ENCODE measurements around the gene BOLL. TPM values are rescaled to one million over a fixed set of nuclear protein-coding genes. Genes with fewer than 3 reads are reported as not detected.
A peak's percentile ranks its signal among the peaks of the same experiment; 100 is the strongest.
"Not testable (repeated sequence)": the region's sequence is repeated elsewhere in the genome, so short reads cannot be mapped to it uniquely, and the experiment has no call there.

The BOLL gene
- total RNA-seq, 1 experiment from 2014 or later: not detected

DNA sequence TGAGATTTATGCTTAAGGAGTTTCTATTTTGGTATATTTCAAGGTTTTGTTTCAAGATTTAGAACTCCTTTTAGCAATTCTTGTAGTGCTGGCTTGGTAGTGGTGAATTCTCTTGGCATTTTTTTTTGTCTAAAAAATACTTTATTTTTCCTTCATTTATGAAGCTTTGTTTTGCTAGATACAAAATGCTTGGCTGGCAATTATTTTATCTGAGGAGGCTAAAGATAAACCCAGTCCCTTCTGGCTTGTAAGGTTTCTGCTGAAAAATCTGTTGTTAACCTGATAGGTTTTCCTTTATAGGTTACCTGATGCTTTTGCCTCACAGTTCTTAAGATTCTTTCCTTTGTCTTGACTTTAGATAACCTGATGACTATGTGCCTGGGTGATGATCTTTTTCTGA is 85.4 kb downstream of the BOLL start:
- not testable (repeated sequence) for H3K36me3 ChIP-seq, H3K4me3 ChIP-seq, DNase-seq, H3K9me3 ChIP-seq, H3K27me3 ChIP-seq

DNA sequence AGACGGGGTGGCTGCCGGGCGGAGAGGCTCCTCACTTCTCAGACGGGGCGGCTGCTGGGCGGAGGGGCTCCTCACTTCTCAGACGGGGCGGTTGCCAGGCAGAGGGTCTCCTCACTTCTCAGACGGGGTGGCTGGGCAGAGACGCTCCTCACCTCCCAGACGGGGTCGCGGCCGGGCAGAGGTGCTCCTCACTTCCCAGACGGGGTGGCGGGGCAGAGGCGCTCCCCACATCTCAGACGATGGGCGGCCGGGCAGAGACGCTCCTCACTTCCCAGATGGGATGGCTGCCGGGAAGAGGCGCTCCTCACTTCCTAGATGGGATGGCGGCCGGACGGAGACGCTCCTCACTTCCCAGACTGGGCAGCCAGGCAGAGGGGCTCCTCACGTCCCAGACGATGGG is 88.5 kb downstream of the BOLL start:
- not testable (repeated sequence) for H3K4me3 ChIP-seq, H3K9me3 ChIP-seq, DNase-seq, H3K36me3 ChIP-seq, H3K27me3 ChIP-seq

DNA sequence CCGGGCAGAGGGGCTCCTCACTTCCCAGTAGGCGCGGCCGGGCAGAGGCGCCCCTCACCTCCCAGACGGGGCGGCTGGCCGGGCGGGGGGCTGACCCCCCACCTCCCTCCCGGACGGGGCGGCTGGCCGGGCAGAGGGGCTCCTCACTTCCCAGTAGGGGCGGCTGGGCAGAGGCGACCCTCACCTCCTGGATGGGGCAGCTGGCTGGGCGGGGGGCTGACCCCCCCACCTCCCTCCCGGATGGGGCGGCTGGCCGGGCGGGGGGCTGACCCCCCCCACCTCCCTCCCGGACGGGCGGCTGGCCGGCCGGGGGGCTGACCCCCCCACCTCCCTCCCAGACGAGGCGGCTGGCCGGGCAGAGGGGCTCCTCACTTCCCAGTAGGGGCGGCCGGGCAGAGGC is 89.1 kb downstream of the BOLL start:
- H3K4me3 ChIP-seq, DNase-seq, H3K36me3 ChIP-seq, H3K27me3 ChIP-seq, H3K9me3 ChIP-seq: not testable (repeated sequence)

DNA sequence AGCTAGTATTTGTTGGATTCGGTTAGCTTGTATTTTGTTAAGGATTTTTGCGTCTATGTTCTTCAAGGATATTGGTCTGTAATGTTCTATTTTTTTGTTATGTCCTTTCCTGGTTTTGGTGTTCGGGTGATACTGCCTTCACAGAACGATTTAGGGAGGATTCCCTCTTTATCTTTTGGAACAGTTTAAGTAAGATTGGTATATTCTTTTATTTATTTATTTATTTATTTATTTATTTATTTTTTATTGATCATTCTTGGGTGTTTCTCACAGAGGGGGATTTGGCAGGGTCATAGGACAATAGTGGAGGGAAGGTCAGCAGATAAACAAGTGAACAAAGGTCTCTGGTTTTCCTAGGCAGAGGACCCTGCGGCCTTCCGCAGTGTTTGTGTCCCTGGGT is 89.9 kb downstream of the BOLL start:
- H3K36me3 ChIP-seq, H3K9me3 ChIP-seq, DNase-seq, H3K27me3 ChIP-seq, H3K4me3 ChIP-seq: not testable (repeated sequence)

DNA sequence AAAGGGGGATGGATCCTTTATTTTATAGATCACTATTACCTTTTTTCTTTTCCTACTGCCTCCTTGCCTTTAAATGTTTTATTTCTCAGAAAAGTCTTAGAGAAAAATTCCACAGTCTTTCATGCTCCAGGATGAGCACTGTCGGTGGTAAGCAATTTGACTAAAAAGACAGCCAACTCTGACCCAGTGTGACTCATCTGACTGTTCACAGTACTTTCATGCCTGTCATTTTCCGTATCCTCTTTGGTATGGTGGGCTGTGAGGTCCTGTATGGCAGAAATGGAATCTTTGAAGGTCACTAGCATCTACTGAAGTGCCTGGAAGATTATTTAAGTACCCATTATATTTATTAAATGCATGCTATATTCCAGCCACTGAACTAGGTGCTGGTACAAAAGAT is 107.6 kb downstream of the BOLL start:
- H3K27me3 ChIP-seq: no peaks in the 10 kb centered on the region
- DNase-seq: peak; percentile 16
- H3K9me3 ChIP-seq: no peaks in the 10 kb centered on the region
- H3K4me3 ChIP-seq: no peak overlapping the region
- H3K36me3 ChIP-seq: no peaks in the 10 kb centered on the region

DNA sequence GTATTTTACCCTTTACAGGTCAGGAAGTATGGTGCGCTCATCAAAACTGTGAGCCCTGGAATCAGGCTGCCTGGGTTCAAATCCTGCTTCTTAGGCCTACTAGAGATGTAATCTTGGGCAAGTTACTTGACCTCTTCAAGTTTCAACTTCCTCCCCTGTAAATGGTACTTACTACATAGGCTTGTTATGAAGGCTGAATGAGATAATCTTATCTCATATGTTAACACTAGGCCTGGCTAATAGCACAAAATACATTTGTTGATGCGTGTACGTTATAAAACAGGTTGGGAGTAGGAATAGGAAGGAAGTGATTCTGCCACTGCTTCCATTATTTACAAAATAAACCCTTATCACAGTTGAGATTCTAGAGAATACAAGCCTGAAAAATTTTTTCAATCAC is 108.1 kb downstream of the BOLL start:
- Histone ChIP-seq H3K9me3 (no peaks in the 10 kb centered on the region), H3K4me3 (no peak overlapping the region), H3K36me3 (no peaks in the 10 kb centered on the region), H3K27me3 (no peaks in the 10 kb centered on the region)
- no peak for DNase-seq

Other genes with a start within 250 kb of the BOLL start
- 0.07 TPM in 2 replicates for gene RFTN2, start 109.7 kb downstream of the BOLL start, total RNA-seq (2014; rRNA removed; shearing (Covaris generic); ENCODE audit: low replicate concordance)
- gene MARS2, start 80.0 kb downstream of the BOLL start, total RNA-seq (2014; rRNA removed; shearing (Covaris generic); ENCODE audit: low replicate concordance): 4.5 and 4.9 TPM in 2 replicates
- not detected in 2 replicates for gene PLCL1, start 19.3 kb upstream of the BOLL start, total RNA-seq (2014; rRNA removed; shearing (Covaris generic); ENCODE audit: low replicate concordance)

Measured in MG63 (cell line).